ENCODE measurements around the gene BCL2L11.

Gene BCL2L11

DNA sequence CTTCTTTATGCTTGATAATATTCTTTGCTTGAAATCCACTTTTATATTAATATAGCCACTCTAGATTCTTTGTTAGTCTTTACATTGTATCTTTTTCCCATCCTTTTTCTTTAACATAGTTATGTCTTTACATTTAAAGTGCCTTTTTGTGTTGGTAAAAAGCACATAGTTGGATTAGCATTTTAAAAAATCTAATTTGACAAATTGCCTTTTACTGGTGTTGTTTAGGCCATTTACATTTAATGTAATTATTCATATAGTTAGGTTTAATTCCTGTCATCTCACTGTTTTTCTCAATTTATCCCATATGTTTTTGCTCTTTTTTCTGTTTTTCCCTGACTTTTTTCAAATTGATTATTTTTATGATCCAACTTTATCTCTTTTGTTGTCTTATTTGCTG lies 93.2 kb downstream of the BCL2L11 start:
- TF ChIP-seq, protein P1, sequence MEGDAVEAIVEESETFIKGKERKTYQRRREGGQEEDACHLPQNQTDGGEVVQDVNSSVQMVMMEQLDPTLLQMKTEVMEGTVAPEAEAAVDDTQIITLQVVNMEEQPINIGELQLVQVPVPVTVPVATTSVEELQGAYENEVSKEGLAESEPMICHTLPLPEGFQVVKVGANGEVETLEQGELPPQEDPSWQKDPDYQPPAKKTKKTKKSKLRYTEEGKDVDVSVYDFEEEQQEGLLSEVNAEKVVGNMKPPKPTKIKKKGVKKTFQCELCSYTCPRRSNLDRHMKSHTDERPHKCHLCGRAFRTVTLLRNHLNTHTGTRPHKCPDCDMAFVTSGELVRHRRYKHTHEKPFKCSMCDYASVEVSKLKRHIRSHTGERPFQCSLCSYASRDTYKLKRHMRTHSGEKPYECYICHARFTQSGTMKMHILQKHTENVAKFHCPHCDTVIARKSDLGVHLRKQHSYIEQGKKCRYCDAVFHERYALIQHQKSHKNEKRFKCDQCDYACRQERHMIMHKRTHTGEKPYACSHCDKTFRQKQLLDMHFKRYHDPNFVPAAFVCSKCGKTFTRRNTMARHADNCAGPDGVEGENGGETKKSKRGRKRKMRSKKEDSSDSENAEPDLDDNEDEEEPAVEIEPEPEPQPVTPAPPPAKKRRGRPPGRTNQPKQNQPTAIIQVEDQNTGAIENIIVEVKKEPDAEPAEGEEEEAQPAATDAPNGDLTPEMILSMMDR (IDR thresholded peaks at IDR 0.05; ENCODE audit: low read length, missing control alignments) = no peak
- H3K4me3 ChIP-seq (replicated peaks; ENCODE audit: low read depth, low read length) = no peak overlapping the region
- DNase-seq (ENCODE audit: low read depth) = no peak

DNA sequence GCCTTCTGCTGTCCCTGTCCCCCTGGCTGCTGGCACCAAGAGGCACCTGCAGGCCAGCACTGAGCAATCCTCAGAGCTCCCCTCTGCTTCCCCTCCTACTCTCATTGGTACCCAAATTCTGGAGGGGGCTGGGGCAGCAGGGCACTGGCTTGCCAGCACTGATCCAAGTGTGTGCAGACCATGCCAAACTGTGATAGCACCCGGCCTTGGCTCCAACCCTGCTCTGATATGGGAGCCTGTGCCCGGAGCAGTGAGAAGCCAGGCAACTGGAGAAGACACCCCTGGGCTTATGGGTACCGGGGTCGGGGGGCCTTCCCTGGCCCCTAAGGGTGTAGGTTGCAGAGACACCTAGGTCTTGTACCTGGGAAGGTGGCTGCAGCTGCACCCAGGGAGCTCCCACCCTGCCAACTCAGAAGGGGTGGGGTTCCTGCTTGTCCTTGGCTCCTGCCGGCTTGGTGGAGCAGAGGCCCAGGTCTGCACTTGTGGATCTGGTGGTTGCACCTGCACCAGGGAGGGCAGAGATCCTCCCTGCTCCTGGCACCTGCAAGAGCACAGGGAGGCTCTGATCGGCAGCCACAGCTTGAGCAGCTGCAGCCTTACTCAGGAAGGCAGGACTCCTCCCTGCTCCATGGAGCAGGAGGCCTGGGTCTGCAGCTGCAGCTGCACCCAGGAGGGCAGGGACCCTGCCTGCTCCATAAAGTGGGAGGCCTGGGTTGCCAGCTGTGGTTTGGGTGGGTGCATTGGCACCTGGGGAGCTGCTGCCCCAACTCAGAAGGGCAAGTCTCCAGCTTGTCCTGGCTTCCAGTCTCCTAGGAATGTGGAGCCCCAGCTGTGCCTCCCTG lies 96.3 kb downstream of the BCL2L11 start:
- TF ChIP-seq, protein P1 (IDR thresholded peaks at IDR 0.05; ENCODE audit: low read length, missing control alignments) = no peak
- no peak overlapping the region for H3K4me3 ChIP-seq (replicated peaks; ENCODE audit: low read depth, low read length)
- DNase-seq (ENCODE audit: low read depth) = no peak
